NCI-H1092 treated with DMSO at 0.1 percent for 48 hours (cell line): Measurements from ENCODE around the gene CABLES1.
"Not testable (repeated sequence)": the region's sequence is repeated elsewhere in the genome, so short reads cannot be mapped to it uniquely, and the experiment has no call there.

Source experiments
- DNase-seq: peaks from one replicate; lab custom pipeline; 2025; lab: John Stamatoyannopoulos, UW

Gene CABLES1

GRCh38 chr18:23142251-23142929 is 7.1 kb downstream of the CABLES1 start:
- no peak for DNase-seq

- DNase-seq: no peak
Observed at GRCh38 chr18:23143016-23143814, 7.9 kb downstream of the CABLES1 start.

- no peak for DNase-seq
Observed at GRCh38 chr18:23143815-23144261, 8.6 kb downstream of the CABLES1 start.

- DNase-seq: no peak
Observed at GRCh38 chr18:23144640-23145039, 9.4 kb downstream of the CABLES1 start.

GRCh38 chr18:23145621-23146020 is 10.3 kb downstream of the CABLES1 start:
- no peak for DNase-seq

- no peak for DNase-seq
Observed at GRCh38 chr18:23146861-23147469, 11.7 kb downstream of the CABLES1 start.

GRCh38 chr18:23148382-23148781 is 13.1 kb downstream of the CABLES1 start:
- DNase-seq: no peak

- no peak for DNase-seq
Observed at GRCh38 chr18:23149570-23149969, 14.3 kb downstream of the CABLES1 start.

- no peak for DNase-seq
Observed at GRCh38 chr18:23151414-23152099, 16.3 kb downstream of the CABLES1 start.

- DNase-seq: no peak
Observed at GRCh38 chr18:23154030-23154429, 18.7 kb downstream of the CABLES1 start.

GRCh38 chr18:23154823-23155500 is 19.7 kb downstream of the CABLES1 start:
- no peak for DNase-seq

GRCh38 chr18:23155537-23155936 is 20.3 kb downstream of the CABLES1 start:
- no peak for DNase-seq

- DNase-seq: no peak
Observed at GRCh38 chr18:23156134-23156533, 20.8 kb downstream of the CABLES1 start.

- DNase-seq: no peak
Observed at GRCh38 chr18:23158058-23158457, 22.8 kb downstream of the CABLES1 start.

- DNase-seq: not testable (repeated sequence)
Observed at GRCh38 chr18:23158884-23159283, 23.6 kb downstream of the CABLES1 start.

GRCh38 chr18:23159344-23159743 is 24.1 kb downstream of the CABLES1 start:
- no peak for DNase-seq

- no peak for DNase-seq
Observed at GRCh38 chr18:23162473-23162872, 27.2 kb downstream of the CABLES1 start.

GRCh38 chr18:23163786-23164533 is 28.7 kb downstream of the CABLES1 start:
- no peak for DNase-seq

- no peak for DNase-seq
Observed at GRCh38 chr18:23165271-23166068, 30.2 kb downstream of the CABLES1 start.

- no peak for DNase-seq
Observed at GRCh38 chr18:23166891-23167541, 31.7 kb downstream of the CABLES1 start.
